Thyroid gland (tissue), 4 donors: Measurements from ENCODE around the gene TNNT2. TPM values are rescaled to one million over a fixed set of nuclear protein-coding genes. Genes with fewer than 3 reads are reported as not detected.

Experiments
- DNase-seq, 2 donors: peaks; one replicate each; pipeline ENCODE4 v3.0.0-alpha.2; 2019
- H3K27ac ChIP-seq, 3 donors: fragments of 200-600 bp; sonication (generic); 1 replicate in 2 of 3; 2 replicates in 1 of 3; pipeline ENCODE4 v1.5.1; 2016 to 2019; ENCODE audit warnings: mild to moderate bottlenecking in 1 of 3, moderate library complexity in 1 of 3
- H3K27me3 ChIP-seq: fragments of 200-600 bp; sonication (generic); one replicate; pipeline ENCODE4 v1.5.1; 2019
- H3K36me3 ChIP-seq, 2 donors: fragments of 200-600 bp; sonication (generic); one replicate each; pipeline ENCODE4 v1.5.1; 2016 to 2019
- H3K4me1 ChIP-seq, 2 donors: fragments of 200-600 bp; sonication (generic); one replicate each; pipeline ENCODE4 v1.5.1; 2017 to 2019
- H3K4me3 ChIP-seq, 3 donors: fragments of 200-600 bp; sonication (generic); replicated peaks in 1 of 3; 1 replicate in 2 of 3; 2 replicates in 1 of 3; pipeline ENCODE4 v1.5.1; 2016; ENCODE audit warnings: mild to moderate bottlenecking in 1 of 3
- H3K9me3 ChIP-seq: fragments of 200-600 bp; sonication (generic); one replicate; pipeline ENCODE4 v1.5.1; 2017
- CTCF ChIP-seq, 6 experiments: fragments of 200-600 bp in 3 of 6; fragments of 450-650 bp in 3 of 6; sonication (generic) in 3 of 6; IDR thresholded peaks; one replicate each; pipeline ENCODE4 v1.5.1; 2016 to 2019; ENCODE audit warnings: antibody characterized with exemption in 6 of 6, mild to moderate bottlenecking in 2 of 6, inconsistent platforms in 1 of 6, moderate library complexity in 1 of 6
- POLR2A ChIP-seq, 2 donors: fragments of 450-650 bp; IDR thresholded peaks; one replicate each; pipeline ENCODE4 v1.6.1; 2017; ENCODE audit warnings: antibody characterized with exemption in 2 of 2, mild to moderate bottlenecking in 2 of 2, moderate library complexity in 1 of 2
- WGBS, 2 donors: methylation state at CpG; one replicate each; pipeline ENCODE4 v1.1.5; 2017; 5-methylcytosine and 5-hydroxymethylcytosine counted together
- intact Hi-C: fragments of 100-400 bp; cut with DNase I; formaldehyde crosslinking; loops from one replicate; pipeline ENCODE4 v1.15.1; 2023
- total RNA-seq, 4 donors: library from RNA; depleted of rRNA; stranded (reverse); fragments of >200 nt; gene quantifications; one replicate each; pipeline ENCODE4 v1.2.3, GENCODE V29; 2016

TNNT2 gene
- total RNA-seq, 4 donors from 2014 or later = 0.24 TPM; not detected in 3

DNA sequence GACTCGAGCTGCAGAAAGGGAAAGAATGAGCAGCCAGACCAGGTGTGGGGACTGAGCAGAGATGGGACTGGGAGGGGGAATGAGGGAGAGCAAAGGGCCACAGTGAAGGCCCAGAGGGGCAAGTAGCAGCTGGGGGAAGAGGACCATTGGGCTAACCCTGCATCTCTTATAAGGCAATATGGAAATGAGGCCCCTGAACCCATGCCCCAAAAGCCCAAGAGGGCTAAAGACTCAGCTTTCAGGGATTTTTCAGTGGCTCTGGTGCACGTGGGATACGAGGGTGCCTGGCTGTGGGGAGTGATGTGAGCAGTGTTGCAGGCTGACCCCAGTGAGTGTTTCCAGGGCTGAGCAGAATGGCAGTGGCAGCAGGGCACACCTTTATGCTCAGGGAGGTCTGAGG is 44.5 kb upstream of the TNNT2 start:
- Histone ChIP-seq H3K27ac (no peak overlapping the region), H3K4me3 (no peak overlapping the region), H3K27me3 (no peaks in the 10 kb centered on the region), H3K36me3 (no peaks in the 10 kb centered on the region), H3K9me3 (no peaks in the 10 kb centered on the region), H3K4me1 (no peaks in the 10 kb centered on the region)
- DNase-seq = no peak
- intact Hi-C loops = no loop called here
- WGBS, 2 donors = 69 to 81% methylated on average over 3 of the region's 3 CpGs
- no peak for TF ChIP-seq POLR2A (IDR thresholded peaks at IDR 0.05)
- no peak for TF ChIP-seq CTCF (IDR thresholded peaks at IDR 0.05)

- TF ChIP-seq POLR2A (IDR thresholded peaks at IDR 0.05) = no peak
- TF ChIP-seq CTCF (IDR thresholded peaks at IDR 0.05) = no peak
- intact Hi-C loops = no loop called here
- no peak for DNase-seq
- WGBS, 2 donors = 71 to 87% methylated on average over 8 of the region's 8 CpGs
- H3K4me3 ChIP-seq = no peak overlapping the region
- no peaks in the 10 kb centered on the region for H3K36me3 ChIP-seq
- no peaks in the 10 kb centered on the region for H3K9me3 ChIP-seq
- no peaks in the 10 kb centered on the region for H3K4me1 ChIP-seq
- no peaks in the 10 kb centered on the region for H3K27me3 ChIP-seq
- no peak overlapping the region for H3K27ac ChIP-seq
These were observed 43.6 kb upstream of the TNNT2 start for GRCh38 chr1:201421041-201421440.

DNA sequence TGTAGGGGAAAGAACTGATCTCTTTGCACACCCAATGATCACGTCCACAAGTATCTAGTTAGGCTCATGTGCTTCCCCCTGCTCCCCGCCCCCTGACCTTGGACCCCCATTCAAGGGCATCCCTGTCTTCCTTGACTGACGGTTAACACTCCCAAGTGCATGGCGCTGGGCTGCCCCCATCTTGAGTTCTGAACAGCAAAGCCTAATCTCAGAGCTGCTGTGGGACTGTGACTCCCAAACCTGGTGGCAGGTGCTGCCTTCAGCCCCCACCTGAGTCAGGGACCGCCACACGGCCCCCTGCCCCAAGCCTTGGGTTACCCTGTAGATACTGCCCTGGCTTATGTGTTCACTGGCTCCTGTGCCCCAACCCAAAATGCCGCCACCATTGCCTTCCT is 43.1 kb upstream of the TNNT2 start:
- intact Hi-C loops = no loop called here
- WGBS, 2 donors = 91 to 95% methylated on average over 7 of the region's 7 CpGs
- no peaks in the 10 kb centered on the region for H3K4me1 ChIP-seq

DNA sequence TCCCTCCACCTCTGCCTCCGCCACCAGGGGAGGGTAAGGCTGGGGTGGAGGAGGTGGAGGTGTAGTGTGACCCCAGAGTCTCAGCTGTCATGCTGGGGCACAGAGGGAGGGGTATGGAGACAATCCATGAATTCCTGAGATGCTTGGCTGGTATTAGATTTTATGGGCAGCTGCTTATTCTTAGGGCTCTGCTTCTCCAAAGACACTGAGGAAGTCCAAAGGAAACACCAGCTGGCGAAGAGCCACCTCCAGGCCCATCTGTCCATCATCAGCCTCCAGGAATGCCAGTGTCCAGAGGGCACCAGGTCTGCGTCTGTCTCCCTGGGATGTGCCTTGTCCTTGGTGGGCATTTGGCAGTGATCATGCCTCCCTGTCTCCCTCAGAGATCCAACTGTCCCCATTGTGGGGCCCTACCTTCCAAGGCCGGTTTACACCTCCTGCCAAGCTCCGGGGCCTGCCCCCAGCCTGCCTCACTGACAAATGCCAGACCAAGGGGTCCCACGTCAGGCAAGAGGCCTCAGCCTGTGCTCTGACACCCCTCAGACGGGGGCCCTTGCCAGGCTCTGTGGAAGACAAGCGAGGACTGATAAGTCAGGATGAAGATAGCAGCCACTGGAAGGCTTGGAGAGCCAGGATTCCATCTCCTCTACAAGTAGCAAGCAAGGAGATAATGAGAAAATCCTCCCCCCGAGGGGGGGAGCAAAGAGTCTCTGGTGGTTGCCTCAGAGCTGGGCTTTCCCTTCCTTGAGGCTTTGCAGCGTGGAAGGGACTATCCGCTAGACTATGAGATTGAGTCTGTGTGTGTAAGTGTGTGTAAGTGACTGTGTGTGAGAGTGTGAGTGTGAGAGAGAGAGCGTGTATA is 42.5 kb upstream of the TNNT2 start:
- Histone ChIP-seq H3K27me3 (no peaks in the 10 kb centered on the region), H3K27ac (no peak overlapping the region), H3K36me3 (no peaks in the 10 kb centered on the region), H3K9me3 (no peaks in the 10 kb centered on the region), H3K4me3 (no peak overlapping the region), H3K4me1 (no peaks in the 10 kb centered on the region)
- intact Hi-C loops = no loop called here
- DNase-seq = no peak
- TF ChIP-seq POLR2A (IDR thresholded peaks at IDR 0.05) (no peak), CTCF (IDR thresholded peaks at IDR 0.05) (no peak)
- 73 to 80% methylated on average over 9 to 11 of the region's 12 CpGs for WGBS, 2 donors

More for the DNA sequence above, 43.1 kb upstream of the TNNT2 start:
- no peaks in the 10 kb centered on the region for H3K36me3 ChIP-seq
- H3K4me3 ChIP-seq = no peak overlapping the region
- DNase-seq = no peak
- no peaks in the 10 kb centered on the region for H3K27me3 ChIP-seq
- no peak overlapping the region for H3K27ac ChIP-seq
- no peak for TF ChIP-seq CTCF (IDR thresholded peaks at IDR 0.05)
- no peak for TF ChIP-seq POLR2A (IDR thresholded peaks at IDR 0.05)
- H3K9me3 ChIP-seq = no peaks in the 10 kb centered on the region

DNA sequence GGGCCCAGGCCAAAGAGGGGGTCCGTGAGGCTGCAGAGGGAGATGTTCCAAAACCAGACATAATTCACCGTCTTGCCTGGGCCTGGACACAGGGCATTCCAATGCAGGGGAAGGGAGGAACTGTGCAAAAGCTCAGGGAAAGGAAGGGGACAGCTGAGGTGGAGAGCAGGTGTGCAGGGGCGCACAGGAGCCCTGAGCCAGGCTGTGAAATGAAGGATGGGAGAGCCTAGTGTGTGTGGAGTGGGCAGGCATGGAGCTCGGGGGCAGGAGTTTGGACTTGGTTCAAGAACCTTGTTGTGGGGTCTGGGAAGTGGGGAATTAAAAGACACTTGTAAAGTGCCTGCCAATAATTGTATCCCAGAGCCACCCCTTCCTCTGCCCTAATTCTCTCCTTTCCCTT is 41.8 kb upstream of the TNNT2 start:
- no peak for TF ChIP-seq CTCF (IDR thresholded peaks at IDR 0.05)
- TF ChIP-seq POLR2A (IDR thresholded peaks at IDR 0.05) = no peak
- intact Hi-C loops = no loop called here
- Histone ChIP-seq H3K4me1 (no peaks in the 10 kb centered on the region), H3K27me3 (no peaks in the 10 kb centered on the region), H3K9me3 (no peaks in the 10 kb centered on the region), H3K27ac (no peak overlapping the region), H3K4me3 (no peak overlapping the region), H3K36me3 (no peaks in the 10 kb centered on the region)
- no peak for DNase-seq
- WGBS, 2 donors = 85 to 89% methylated on average over 4 of the region's 4 CpGs
